ENCODE data around the gene ZNF865. TPM values are rescaled to one million over a fixed set of nuclear protein-coding genes. Genes with fewer than 3 reads are reported as not detected.

The ZNF865 gene
- total RNA-seq, 2 experiments from 2014 or later = 10.5 to 10.7 TPM

DNA sequence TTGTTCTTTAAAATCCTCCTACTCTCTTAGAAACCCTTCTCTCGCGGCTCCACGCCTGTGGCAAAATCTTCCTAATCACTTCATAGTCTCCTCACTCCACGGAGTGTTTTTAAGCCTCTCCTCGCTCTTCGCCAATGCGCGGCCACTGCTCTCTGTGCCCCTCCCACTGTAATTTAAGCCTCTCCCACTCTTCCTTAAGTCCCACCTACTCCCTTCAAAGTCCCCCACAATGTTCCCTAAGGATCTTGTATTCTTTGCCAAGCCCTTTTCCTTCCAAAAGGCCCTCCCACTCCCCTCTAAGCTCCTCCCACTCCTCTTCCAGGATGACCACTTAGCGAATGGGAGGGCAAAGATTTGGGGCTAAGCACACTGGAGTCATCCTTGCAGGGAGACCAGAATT lies 7.4 kb upstream of the ZNF865 start:
- Mint-ChIP-seq H3K4me1 (peaks cover 14% of the 10 kb centered on the region), H3K27ac (no peak overlapping the region), H3K27me3 (no peaks in the 10 kb centered on the region), H3K9me3 (peaks cover 3% of the 10 kb centered on the region), H3K36me3 (peaks cover 33% of the 10 kb centered on the region), H3K4me3 (no peak overlapping the region)
- no peak for DNase-seq

DNA sequence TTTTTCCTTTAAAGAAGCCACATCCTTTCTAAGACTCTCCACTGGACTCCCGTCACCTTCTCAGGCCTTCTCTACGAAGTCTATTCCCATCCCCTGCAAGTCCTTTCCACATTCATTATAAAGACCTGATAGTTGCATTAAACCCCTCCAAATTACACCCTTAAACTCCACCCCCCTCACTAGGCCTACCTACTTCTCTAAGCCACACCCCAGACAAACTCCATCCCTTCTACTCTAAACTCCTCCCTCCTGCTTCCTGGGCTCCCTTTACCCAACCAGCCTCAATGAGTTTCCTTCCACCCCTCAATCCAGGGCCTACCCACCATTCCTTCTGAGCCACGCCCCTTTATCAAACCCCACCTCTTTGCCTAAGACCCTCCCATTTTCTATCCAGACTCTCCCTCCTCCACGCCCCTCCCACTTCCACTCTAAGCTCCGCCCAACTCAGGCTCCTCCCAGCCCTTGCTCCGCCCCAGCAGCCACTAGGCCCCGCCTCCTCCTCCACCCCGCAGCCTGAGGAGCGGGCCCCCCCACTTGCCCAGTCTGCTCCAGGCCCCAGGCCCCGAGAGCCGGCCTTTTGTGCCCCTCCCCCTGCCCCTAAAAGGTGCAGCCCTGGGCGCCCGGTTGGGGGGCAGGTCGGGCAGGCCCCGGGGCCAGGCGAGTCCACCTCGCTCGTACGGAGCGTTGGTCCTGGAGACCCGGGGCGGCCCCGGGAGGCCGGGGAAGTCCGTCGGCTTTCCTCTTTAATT lies 6.6 kb upstream of the ZNF865 start:
- Mint-ChIP-seq H3K9me3 (peaks cover 3% of the 10 kb centered on the region), H3K4me3 (peak overlapping the region; percentile 98), H3K4me1 (peaks cover 18% of the 10 kb centered on the region), H3K27ac (peak overlapping the region; percentile 100), H3K27me3 (no peaks in the 10 kb centered on the region), H3K36me3 (peaks cover 39% of the 10 kb centered on the region)
- DNase-seq = peak; percentile 93

DNA sequence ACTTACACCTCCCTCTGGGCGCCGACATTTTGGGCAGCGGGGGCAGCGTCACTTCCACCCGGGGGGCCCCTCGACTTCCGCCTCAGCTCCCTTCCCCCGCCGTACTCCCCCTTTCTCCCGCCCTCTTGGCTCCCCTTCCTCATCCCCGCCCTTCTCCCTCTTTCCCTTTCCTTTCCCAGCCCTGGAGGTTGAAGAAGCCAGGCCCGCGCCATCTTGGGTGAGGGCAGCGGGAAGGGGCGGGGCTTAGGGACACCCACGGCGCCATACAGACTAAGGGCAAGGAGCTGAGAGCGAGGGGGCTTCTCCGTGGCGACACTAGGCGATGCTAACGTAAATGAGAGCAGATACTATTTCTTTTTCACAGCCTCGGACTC lies 6.0 kb upstream of the ZNF865 start, which contains the start of gene FIZ1:
Gene FIZ1, minus strand, starts transcription at position 50 of the 374 bp plus-strand sequence. CDS start 1,652 bp downstream, outside the sequence.
- DNase-seq = peak; percentile 96
- H3K36me3 Mint-ChIP-seq = peaks cover 39% of the 10 kb centered on the region
- H3K27ac Mint-ChIP-seq = peak within 1 kb of the TSS; percentile 100
- H3K27me3 Mint-ChIP-seq = no peaks in the 10 kb centered on the region
- peaks cover 3% of the 10 kb centered on the region for H3K9me3 Mint-ChIP-seq
- H3K4me3 Mint-ChIP-seq = peak within 1 kb of the TSS; percentile 98
- peaks cover 20% of the 10 kb centered on the region for H3K4me1 Mint-ChIP-seq

GRCh38 chr19:55599842-55600661 lies 5.4 kb upstream of the ZNF865 start, which contains the start of gene ZNF524:
ZNF524 (plus strand) TSS chr19:55600288; CDS start chr19:55602113, 1,825 bp downstream.
- peaks cover 35% of the 10 kb centered on the region for H3K36me3 Mint-ChIP-seq
- peak within 1 kb of the TSS; percentile 100 for H3K27ac Mint-ChIP-seq
- peak; percentile 90 for DNase-seq
- H3K9me3 Mint-ChIP-seq = peaks cover 3% of the 10 kb centered on the region
- peak within 1 kb of the TSS; percentile 98 for H3K4me3 Mint-ChIP-seq
- H3K4me1 Mint-ChIP-seq = peaks cover 25% of the 10 kb centered on the region
- no peaks in the 10 kb centered on the region for H3K27me3 Mint-ChIP-seq

GRCh38 chr19:55600662-55601028 lies 4.8 kb upstream of the ZNF865 start:
- peaks cover 25% of the 10 kb centered on the region for H3K4me1 Mint-ChIP-seq
- peaks cover 29% of the 10 kb centered on the region for H3K36me3 Mint-ChIP-seq
- no peak for DNase-seq
- peak overlapping the region; percentile 73 for H3K27ac Mint-ChIP-seq
- no peaks in the 10 kb centered on the region for H3K27me3 Mint-ChIP-seq
- peak overlapping the region; percentile 80 for H3K4me3 Mint-ChIP-seq
- H3K9me3 Mint-ChIP-seq = peaks cover 3% of the 10 kb centered on the region

GRCh38 chr19:55601084-55601483 lies 4.4 kb upstream of the ZNF865 start:
- DNase-seq = no peak
- peaks cover 3% of the 10 kb centered on the region for H3K9me3 Mint-ChIP-seq
- peak overlapping the region; percentile 80 for H3K4me3 Mint-ChIP-seq
- H3K36me3 Mint-ChIP-seq = peaks cover 25% of the 10 kb centered on the region
- H3K27ac Mint-ChIP-seq = peak overlapping the region; percentile 73
- H3K27me3 Mint-ChIP-seq = no peaks in the 10 kb centered on the region
- peaks cover 26% of the 10 kb centered on the region for H3K4me1 Mint-ChIP-seq

GRCh38 chr19:55602104-55603001 lies 3.1 kb upstream of the ZNF865 start:
- Mint-ChIP-seq H3K36me3 (peaks cover 18% of the 10 kb centered on the region), H3K4me1 (peaks cover 36% of the 10 kb centered on the region), H3K4me3 (no peak overlapping the region), H3K9me3 (peaks cover 3% of the 10 kb centered on the region), H3K27ac (no peak overlapping the region), H3K27me3 (no peaks in the 10 kb centered on the region)
- DNase-seq = no peak

DNA sequence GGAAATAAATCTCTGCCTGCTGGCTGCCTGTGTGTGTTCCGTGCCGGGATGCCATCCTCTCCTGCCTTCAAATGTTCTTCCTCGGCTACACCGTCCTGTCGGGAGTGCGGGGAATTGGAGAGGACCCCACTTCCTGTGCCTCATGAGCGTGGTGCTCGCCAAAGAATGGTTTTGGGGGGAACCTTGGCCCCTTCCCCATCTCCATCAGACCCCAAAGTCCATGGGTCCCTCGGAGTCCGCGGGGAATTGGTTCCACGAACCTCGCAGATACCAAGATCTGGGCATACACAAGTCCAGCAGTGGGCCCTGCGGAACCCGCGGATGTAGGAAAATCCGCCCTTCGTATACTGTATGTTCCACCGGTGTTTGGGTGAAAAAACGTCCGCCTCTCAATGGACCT lies 2.3 kb upstream of the ZNF865 start:
- H3K27ac Mint-ChIP-seq = peak overlapping the region; percentile 57
- H3K9me3 Mint-ChIP-seq = peaks cover 3% of the 10 kb centered on the region
- DNase-seq = no peak
- no peaks in the 10 kb centered on the region for H3K27me3 Mint-ChIP-seq
- H3K36me3 Mint-ChIP-seq = peaks cover 20% of the 10 kb centered on the region
- H3K4me3 Mint-ChIP-seq = no peak overlapping the region
- peaks cover 39% of the 10 kb centered on the region for H3K4me1 Mint-ChIP-seq

DNA sequence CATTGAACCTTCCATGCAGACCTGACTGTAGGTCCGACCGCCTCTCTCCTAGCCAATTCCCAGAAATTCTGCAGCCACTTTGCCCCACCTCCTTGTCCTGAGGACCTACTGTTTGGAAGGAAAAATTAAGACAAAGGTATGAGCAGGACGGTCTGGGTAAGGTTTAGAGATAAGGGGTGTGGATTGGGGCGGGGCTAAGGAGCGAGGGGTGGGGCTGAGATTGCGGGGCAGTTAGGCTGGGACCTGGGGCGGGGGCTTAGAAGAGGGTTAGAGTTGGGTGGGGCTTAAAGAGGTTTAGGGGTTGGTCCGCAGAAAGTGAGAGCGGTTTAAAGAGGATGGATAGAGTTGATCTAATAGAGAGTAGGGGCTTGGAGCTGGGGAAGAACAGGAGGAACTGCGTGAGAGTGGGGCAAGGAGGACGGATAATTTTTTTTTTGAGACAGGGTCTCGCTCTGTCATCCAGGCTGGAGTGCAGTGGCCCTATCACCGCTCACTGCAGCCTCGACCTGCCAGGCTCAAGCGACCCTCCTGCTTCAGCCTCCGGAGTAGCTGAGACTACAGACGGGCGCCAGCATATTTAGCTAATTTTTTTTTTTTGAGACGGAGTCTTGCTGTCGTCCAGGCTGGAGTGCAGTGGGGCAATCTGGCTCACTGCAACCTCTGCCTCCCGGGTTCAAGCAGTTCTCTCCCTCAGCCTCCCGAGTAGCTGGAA lies 1.7 kb upstream of the ZNF865 start:
- DNase-seq = no peak
- Mint-ChIP-seq H3K4me1 (peaks cover 38% of the 10 kb centered on the region), H3K36me3 (peaks cover 20% of the 10 kb centered on the region), H3K4me3 (peak overlapping the region; percentile 88), H3K27ac (peak overlapping the region; percentile 96), H3K9me3 (peaks cover 1% of the 10 kb centered on the region), H3K27me3 (no peaks in the 10 kb centered on the region)

DNA sequence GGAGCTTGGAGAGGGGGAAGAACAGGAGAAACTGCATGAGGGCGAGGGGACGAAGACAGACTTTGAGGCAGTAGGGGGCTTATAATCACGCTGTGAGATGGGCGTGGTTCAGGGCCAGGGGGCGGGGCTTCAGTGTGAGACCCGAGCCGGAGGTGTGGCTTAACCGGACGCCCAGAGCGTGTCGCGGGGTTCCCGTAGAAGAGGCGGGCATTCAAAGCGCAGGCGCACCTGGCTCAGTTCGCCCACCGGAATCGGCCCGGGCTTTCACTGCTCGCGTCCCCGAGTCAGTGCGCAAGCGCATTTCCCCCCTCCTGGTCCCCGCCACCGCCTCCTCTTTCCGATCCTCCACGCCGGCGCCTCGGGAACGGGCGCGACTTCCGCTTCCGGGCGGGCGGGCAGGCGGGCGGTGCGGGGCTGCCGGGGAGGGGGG lies 225 bp upstream of the ZNF865 start:
- H3K9me3 Mint-ChIP-seq = no peaks in the 10 kb centered on the region

DNA sequence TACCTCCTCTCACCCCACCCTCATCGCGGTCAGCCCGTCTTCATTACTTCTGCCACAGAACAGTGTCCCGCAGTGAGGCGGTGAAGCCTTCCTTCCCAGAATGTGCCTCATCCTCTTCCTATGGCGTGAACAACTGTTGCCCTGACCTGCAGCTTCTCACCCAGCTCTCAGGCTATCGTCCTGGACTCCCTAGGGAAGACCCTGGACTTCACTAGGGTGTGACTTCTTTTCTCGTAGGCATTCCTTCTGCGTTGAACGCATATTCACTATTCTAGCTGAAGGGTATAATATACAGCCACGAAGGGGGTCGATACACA lies 982 bp downstream of the ZNF865 start:
- H3K9me3 Mint-ChIP-seq = no peaks in the 10 kb centered on the region
- H3K27me3 Mint-ChIP-seq = no peaks in the 10 kb centered on the region
- peaks cover 48% of the 10 kb centered on the region for H3K4me1 Mint-ChIP-seq
- peak overlapping the region; percentile 92 for H3K27ac Mint-ChIP-seq
- peak overlapping the region; percentile 92 for H3K4me3 Mint-ChIP-seq
- no peak for DNase-seq
- H3K36me3 Mint-ChIP-seq = peaks cover 27% of the 10 kb centered on the region

More for the DNA sequence above, 225 bp upstream of the ZNF865 start:
- peaks cover 27% of the 10 kb centered on the region for H3K36me3 Mint-ChIP-seq
- peak overlapping the region; percentile 96 for H3K27ac Mint-ChIP-seq
- peaks cover 43% of the 10 kb centered on the region for H3K4me1 Mint-ChIP-seq
- H3K4me3 Mint-ChIP-seq = peak overlapping the region; percentile 88
- H3K27me3 Mint-ChIP-seq = no peaks in the 10 kb centered on the region
- DNase-seq = peak; percentile 100

DNA sequence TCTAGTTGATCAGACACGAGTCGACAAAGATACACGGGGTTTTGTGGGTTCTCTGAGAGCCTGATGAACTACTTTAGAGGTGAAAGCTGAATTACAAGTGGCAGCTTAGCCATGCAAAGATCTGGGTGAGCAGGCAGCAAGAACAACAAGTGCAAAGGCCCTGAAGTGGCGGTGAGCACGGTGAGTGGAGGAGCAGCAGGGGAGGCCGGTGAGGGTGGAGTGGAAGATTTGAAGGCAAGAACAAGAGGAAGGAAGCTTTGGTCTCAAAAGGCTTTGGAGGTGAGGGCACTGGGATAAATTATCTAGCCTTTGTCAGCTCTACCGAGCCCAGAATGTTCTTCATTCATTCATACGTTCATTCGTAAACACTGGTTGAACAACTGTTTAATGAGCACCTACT lies 1.4 kb downstream of the ZNF865 start:
- Mint-ChIP-seq H3K4me1 (peaks cover 50% of the 10 kb centered on the region), H3K27me3 (no peaks in the 10 kb centered on the region), H3K27ac (peak overlapping the region; percentile 92), H3K9me3 (no peaks in the 10 kb centered on the region), H3K4me3 (peak overlapping the region; percentile 92), H3K36me3 (peaks cover 27% of the 10 kb centered on the region)
- DNase-seq = no peak

GRCh38 chr19:55609326-55609725 lies 3.9 kb downstream of the ZNF865 start:
- Mint-ChIP-seq H3K36me3 (peaks cover 25% of the 10 kb centered on the region), H3K27ac (peak overlapping the region; percentile 17), H3K4me1 (peaks cover 46% of the 10 kb centered on the region), H3K4me3 (no peak overlapping the region), H3K27me3 (no peaks in the 10 kb centered on the region), H3K9me3 (no peaks in the 10 kb centered on the region)
- no peak for DNase-seq

DNA sequence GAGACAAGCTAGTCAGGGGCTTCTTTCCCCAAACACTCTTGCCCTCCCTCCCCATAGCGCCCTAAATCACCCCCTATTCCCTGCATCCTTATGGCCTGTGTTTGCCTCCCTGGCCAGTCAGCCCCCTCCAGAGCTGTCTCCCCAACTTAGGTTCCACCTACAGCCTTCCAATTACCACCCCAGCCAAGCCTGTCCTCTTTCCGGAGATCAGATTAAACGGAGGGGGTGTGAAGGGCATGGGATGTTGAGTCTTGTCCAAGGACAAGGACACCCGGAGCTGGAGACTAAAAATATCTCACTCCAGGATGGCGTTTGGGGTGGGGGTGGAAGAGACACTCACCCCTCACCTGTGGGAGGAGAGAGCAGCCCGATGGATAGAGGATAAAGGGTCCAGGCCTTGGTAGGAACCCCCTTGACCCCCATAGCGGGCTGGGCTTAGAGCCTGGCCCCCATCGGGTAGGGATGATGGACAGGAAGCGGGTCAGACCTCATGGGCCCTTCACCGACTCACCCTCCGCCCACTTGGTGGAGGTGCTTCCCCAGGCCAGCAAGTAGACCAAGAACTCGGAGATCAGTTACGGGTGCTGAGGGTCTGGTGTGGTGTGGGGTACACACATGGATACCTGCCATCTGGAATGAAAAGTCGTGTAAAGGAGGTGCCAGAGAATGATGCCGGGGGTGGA lies 6.0 kb downstream of the ZNF865 start:
- H3K4me3 Mint-ChIP-seq = no peak overlapping the region

More for the DNA sequence above, 6.0 kb downstream of the ZNF865 start:
- Mint-ChIP-seq H3K4me1 (peaks cover 36% of the 10 kb centered on the region), H3K27me3 (no peaks in the 10 kb centered on the region), H3K9me3 (no peaks in the 10 kb centered on the region), H3K36me3 (peaks cover 24% of the 10 kb centered on the region), H3K27ac (no peak overlapping the region)
- no peak for DNase-seq
